HepG2 (cell line): ENCODE measurements around the gene FNDC3B. TPM values are rescaled to one million over a fixed set of nuclear protein-coding genes. Genes with fewer than 3 reads are reported as not detected.
A peak's percentile ranks its signal among the peaks of the same experiment; 100 is the strongest.

Source experiments
- ATAC-seq: fragments of 200-7000 bp; cut with Tn5 transposase; 3 replicates; pipeline ENCODE4 v1.9.1; 2020; ENCODE audit warnings: mild to moderate bottlenecking, moderate library complexity
- BruUV-seq: library from RNA; stranded (reverse); fragments of 400-500 nt; replicated peaks from 2 replicates; lab custom pipeline; 2021; lab: Mats Ljungman, UMichigan
- CTCF ChIA-PET: fragments of 300-600 bp; formaldehyde crosslinking; extraction: SDS; loops from one replicate; lab custom pipeline; 2021; ENCODE audit warnings: low total read pairs, inconsistent platforms, low intra/inter-chr PET ratio; lab: Yijun Ruan, JAX
- POLR2A ChIA-PET: fragments of 350-600 bp; sonication (Branson Sonifier 250); formaldehyde crosslinking; loops from one replicate; lab custom pipeline; 2020; ENCODE audit warnings: antibody characterized with exemption, inconsistent platforms; lab: Yijun Ruan, JAX
- DNase-seq: peaks from one replicate; pipeline ENCODE4 v3.0.0-alpha.2; 2015; ENCODE audit warnings: low spot score
- FAIRE-seq: peaks from 3 replicates; lab custom pipeline; 2011; peaks lifted over from hg19 to GRCh38; lab: Jason Lieb, UNC
- H2AFZ ChIP-seq: one replicate; pipeline ENCODE4 v1.6.1; 2011; ENCODE audit warnings: low read length, inconsistent platforms
- H3K27ac ChIP-seq: fragments of 300-600 bp; 3 replicates; pipeline ENCODE4 v1.8.0; 2011; ENCODE audit warnings: mixed run types, mild to moderate bottlenecking, mixed read lengths, low read length, inconsistent platforms; ENCODE audit not compliant: insufficient read depth; ENCODE audit errors: extremely low read length
- H3K27me3 ChIP-seq, 2 experiments: fragments of 200-600 bp in 1 of 2; 2 replicates in 1 of 2; 3 replicates in 1 of 2; pipeline versions ENCODE4 v1.6.0 to v1.8.0; 2011; ENCODE audit warnings: low read length in 2 of 2, mild to moderate bottlenecking in 2 of 2, moderate library complexity in 2 of 2, inconsistent platforms in 1 of 2; ENCODE audit not compliant: insufficient read depth in 2 of 2, control insufficient read depth in 1 of 2
- H3K36me3 ChIP-seq, 2 experiments: fragments of 200-600 bp in 1 of 2; replicated peaks in 1 of 2; 2 replicates in 1 of 2; 3 replicates in 1 of 2; pipeline versions ENCODE4 v1.5.1 to v1.8.0; 2011; ENCODE audit warnings: low read length in 2 of 2, inconsistent platforms in 1 of 2; ENCODE audit not compliant: insufficient read depth in 2 of 2, control insufficient read depth in 1 of 2
- H3K4me1 ChIP-seq: 2 replicates; pipeline ENCODE4 v1.5.1; 2012; ENCODE audit warnings: low read length, inconsistent platforms; ENCODE audit not compliant: insufficient read depth
- H3K4me2 ChIP-seq: 2 replicates; pipeline ENCODE4 v1.6.0; 2011; ENCODE audit warnings: low read depth, low read length, inconsistent platforms
- H3K4me3 ChIP-seq, 3 experiments: fragments of 200-600 bp in 1 of 3; sonication (generic), shearing (Covaris generic) in 1 of 3; replicated peaks in 1 of 3; 2 replicates each; pipeline ENCODE4 v1.5.1; 2011 to 2016; ENCODE audit warnings: low read length in 3 of 3, inconsistent platforms in 2 of 3, low read depth in 2 of 3, mild to moderate bottlenecking in 2 of 3, control low read depth in 1 of 3, mixed read lengths in 1 of 3; ENCODE audit not compliant: insufficient read depth in 1 of 3
- H3K79me2 ChIP-seq: one replicate; pipeline ENCODE4 v1.6.1; 2011; ENCODE audit warnings: low read length, inconsistent platforms; ENCODE audit not compliant: insufficient read depth
- H3K9ac ChIP-seq: 2 replicates; pipeline ENCODE4 v1.6.0; 2011; ENCODE audit warnings: mild to moderate bottlenecking, low read depth, low read length, inconsistent platforms; ENCODE audit not compliant: insufficient read depth
- H3K9me3 ChIP-seq: 2 replicates; pipeline ENCODE4 v1.5.1; 2012; ENCODE audit warnings: mild to moderate bottlenecking, low read length
- H4K20me1 ChIP-seq: 2 replicates; pipeline ENCODE4 v1.6.0; 2011; ENCODE audit warnings: inconsistent platforms, mild to moderate bottlenecking, low read length, moderate library complexity; ENCODE audit not compliant: insufficient read depth
- ATF5 ChIP-seq: sonication (generic); formaldehyde crosslinking; IDR thresholded peaks from 2 replicates; pipeline ENCODE4 v1.4.0; 2020; ENCODE audit warnings: mild to moderate bottlenecking, low read depth, missing genetic modification reagents
- ATF7-NPFF ChIP-seq: sonication (generic); formaldehyde crosslinking; IDR thresholded peaks from 2 replicates; pipeline ENCODE4 v1.8.1; 2023; ENCODE audit warnings: mild to moderate bottlenecking, low read depth, missing genetic modification reagents, moderate library complexity
- CSRNP2 ChIP-seq: sonication (generic); formaldehyde crosslinking; conservative IDR thresholded peaks from 2 replicates; pipeline ENCODE4 v1.8.0; 2022; ENCODE audit warnings: low read depth, missing genetic modification reagents
- HNRNPLL ChIP-seq: fragments of 200-400 bp; formaldehyde crosslinking; IDR thresholded peaks from 2 replicates; pipeline ENCODE4 v1.6.1; 2017; ENCODE audit warnings: mild to moderate bottlenecking, low read depth, low read length; ENCODE audit not compliant: poor library complexity, severe bottlenecking
- MATR3 ChIP-seq: sonication (generic); formaldehyde crosslinking; IDR thresholded peaks from 2 replicates; pipeline ENCODE4 v1.4.0; 2020; ENCODE audit warnings: missing genetic modification reagents
- MBD4 ChIP-seq: IDR thresholded peaks from 2 replicates; pipeline ENCODE4 v1.6.1; 2012; ENCODE audit warnings: low read length, inconsistent platforms, borderline replicate concordance
- ONECUT2 ChIP-seq: sonication (generic); formaldehyde crosslinking; IDR thresholded peaks from 2 replicates; pipeline ENCODE4 v1.4.0; 2020; ENCODE audit warnings: missing genetic modification reagents
- POLR2A ChIP-seq, 2 experiments: IDR thresholded peaks; 2 replicates each; pipeline ENCODE4 v1.6.1; 2011; ENCODE audit warnings: low read depth in 2 of 2, low read length in 2 of 2, mild to moderate bottlenecking in 1 of 2, moderate library complexity in 1 of 2; ENCODE audit not compliant: insufficient read depth in 1 of 2
- RBM22 ChIP-seq: fragments of 200-400 bp; formaldehyde crosslinking; optimal IDR thresholded peaks from 2 replicates; pipeline ENCODE3; 2017; ENCODE audit warnings: mild to moderate bottlenecking, low read length, moderate library complexity
- REL ChIP-seq: sonication (generic); formaldehyde crosslinking; conservative IDR thresholded peaks from 2 replicates; pipeline ENCODE4 v1.8.0; 2022; ENCODE audit warnings: mild to moderate bottlenecking, missing genetic modification reagents, moderate library complexity
- SSRP1 ChIP-seq: IDR thresholded peaks from 2 replicates; pipeline ENCODE4 v1.6.1; 2016; ENCODE audit warnings: control low read depth
- ZBTB7A ChIP-seq: sonication (generic); formaldehyde crosslinking; IDR thresholded peaks from 2 replicates; pipeline ENCODE4 v1.8.0; 2022; ENCODE audit warnings: mild to moderate bottlenecking, missing genetic modification reagents
- ZNF232 ChIP-seq: sonication (generic); formaldehyde crosslinking; IDR thresholded peaks from 2 replicates; pipeline ENCODE4 v1.4.0; 2020; ENCODE audit warnings: missing genetic modification reagents, borderline replicate concordance
- ZNF484 ChIP-seq: sonication (generic); formaldehyde crosslinking; IDR thresholded peaks from 2 replicates; pipeline ENCODE4 v1.5.1; 2020; ENCODE audit warnings: mild to moderate bottlenecking, low read depth, missing genetic modification reagents, borderline replicate concordance
- ZNF780A ChIP-seq: sonication (generic); formaldehyde crosslinking; IDR thresholded peaks from 2 replicates; pipeline ENCODE4 v1.8.0; 2022; ENCODE audit warnings: mild to moderate bottlenecking, missing genetic modification reagents, moderate library complexity
- WGBS: methylation state at CpG from one replicate; pipeline ENCODE4 v1.1.6; 2017; ENCODE audit warnings: low lambda C conversion rate; 5-methylcytosine and 5-hydroxymethylcytosine counted together
- in situ Hi-C: cut with HindIII; loops from 2 replicates; pipeline ENCODE4 v1.10.0; 2017; ENCODE audit warnings: low pct_unique_long_range_greater_than_20kb; ENCODE audit not compliant: extremely low pct_ligation_motif_present
- intact Hi-C: fragments of 100-400 bp; cut with micrococcal nuclease; formaldehyde crosslinking; loops from one replicate; pipeline ENCODE4 v1.10.0; 2022; ENCODE audit not compliant: unreplicated experiment
- polyA plus RNA-seq, 8 experiments: library from polyadenylated mRNA; depleted of rRNA in 3 of 8; stranded (reverse) in 7 of 8; unstranded in 1 of 8; fragments of >200 nt; fragmentation: Illumina TruSeq in 4 of 8; extraction: Trizol in 4 of 8; gene quantifications; 2 replicates each; pipeline versions ENCODE4 v1.2.1 to v1.2.3, GENCODE V29; 2011 to 2016; ENCODE audit warnings: low read depth in 4 of 8, missing spikeins in 1 of 8, mixed read lengths in 1 of 8; ENCODE audit not compliant: insufficient read depth in 1 of 8
- total RNA-seq, 5 experiments: library from RNA; depleted of rRNA; stranded (reverse); fragments of >200 nt; fragmentation: Illumina TruSeq; extraction: Trizol; gene quantifications; 2 replicates each; pipeline ENCODE4 v1.2.3, GENCODE V29; 2016; ENCODE audit warnings: low read depth in 1 of 5
- TF ChIP-seq, protein P1 (sequence below): sonication (generic); formaldehyde crosslinking; IDR thresholded peaks from 2 replicates; pipeline ENCODE4 v1.4.0; 2020; ENCODE audit warnings: low read depth, missing genetic modification reagents
- TF ChIP-seq, protein P2 (sequence below): sonication (generic); formaldehyde crosslinking; conservative IDR thresholded peaks from 2 replicates; pipeline ENCODE4 v1.8.0; 2022; ENCODE audit warnings: mild to moderate bottlenecking, moderate library complexity, missing genetic modification reagents

Gene FNDC3B
- total and polyA plus RNA-seq, 2 of the 13 experiments (the other 11 are each of a cell fraction or from before 2014, with no cell fraction given), result 74.8 to 103 TPM

DNA sequence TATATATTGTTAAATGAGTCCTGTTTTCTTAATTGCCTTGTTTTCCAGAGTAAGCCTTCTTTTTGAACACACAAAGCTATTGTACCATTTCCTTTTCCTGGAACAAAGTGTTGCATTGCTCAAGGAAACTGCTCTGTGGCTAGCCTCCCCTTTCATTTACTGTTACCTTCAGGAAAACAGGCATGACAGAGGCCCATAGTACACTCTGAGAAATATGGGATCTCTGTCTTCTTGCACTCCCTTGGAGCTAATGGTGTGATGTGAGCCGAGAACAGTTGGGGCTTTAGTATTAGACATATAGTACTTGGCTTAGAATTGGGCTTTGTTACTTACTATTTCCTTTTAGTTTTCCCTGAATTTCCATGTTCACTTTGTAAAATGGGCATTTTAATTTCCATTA is 215.2 kb downstream of the FNDC3B start:
- 0 out of 3 replicates have a peak, but pooled peaks have one; percentile 5 for ATAC-seq
- Histone ChIP-seq H3K9ac (no peak overlapping the region), H3K9me3 (no peaks in the 10 kb centered on the region), H3K27ac (no peak overlapping the region), H3K4me1 (peaks cover 75% of the 10 kb centered on the region), H3K79me2 (peaks cover 78% of the 10 kb centered on the region), H3K4me3 (no peak overlapping the region), H4K20me1 (peaks cover 98% of the 10 kb centered on the region), H3K36me3 (peaks cover 20 to 81% of the 10 kb centered on the region in 2 experiments), H3K4me2 (no peak overlapping the region), H3K27me3 (no peaks in the 10 kb centered on the region), H2AFZ (no peak overlapping the region)
- no TSS peak for BruUV-seq
- WGBS, result 86% methylated on average over 1 of the region's 1 CpG
- DNase-seq, result no peak
- ChIA-PET POLR2A (no interaction called here), CTCF (no interaction called here)
- in situ Hi-C loops (no loop called here), intact Hi-C loops (no loop called here)
- TF ChIP-seq REL (CRISPR knock-in tag), result no peak
- peak in 1 of 2 experiments; percentile 22; a peak in 1 of 4 replicates for TF ChIP-seq POLR2A (IDR thresholded peaks at IDR 0.05; ENCODE audit: insufficient read depth in 1 of 2, low read depth in 2 of 2, low read length in 2 of 2)
- TF ChIP-seq HNRNPLL, result no peak
- TF ChIP-seq MBD4, result peak; percentile 48; the same call in 1 of the 2 replicates
- peak; percentile 97 for TF ChIP-seq RBM22
- no peak for TF ChIP-seq ZNF484
- no peak for TF ChIP-seq MATR3
- no peak for TF ChIP-seq ATF5 (CRISPR knock-in tag)
- TF ChIP-seq SSRP1, result 0 out of 2 replicates have a peak, but pooled peaks have one; percentile 26
- TF ChIP-seq ZBTB7A (CRISPR knock-in tag), result no peak
- TF ChIP-seq, protein P1, sequence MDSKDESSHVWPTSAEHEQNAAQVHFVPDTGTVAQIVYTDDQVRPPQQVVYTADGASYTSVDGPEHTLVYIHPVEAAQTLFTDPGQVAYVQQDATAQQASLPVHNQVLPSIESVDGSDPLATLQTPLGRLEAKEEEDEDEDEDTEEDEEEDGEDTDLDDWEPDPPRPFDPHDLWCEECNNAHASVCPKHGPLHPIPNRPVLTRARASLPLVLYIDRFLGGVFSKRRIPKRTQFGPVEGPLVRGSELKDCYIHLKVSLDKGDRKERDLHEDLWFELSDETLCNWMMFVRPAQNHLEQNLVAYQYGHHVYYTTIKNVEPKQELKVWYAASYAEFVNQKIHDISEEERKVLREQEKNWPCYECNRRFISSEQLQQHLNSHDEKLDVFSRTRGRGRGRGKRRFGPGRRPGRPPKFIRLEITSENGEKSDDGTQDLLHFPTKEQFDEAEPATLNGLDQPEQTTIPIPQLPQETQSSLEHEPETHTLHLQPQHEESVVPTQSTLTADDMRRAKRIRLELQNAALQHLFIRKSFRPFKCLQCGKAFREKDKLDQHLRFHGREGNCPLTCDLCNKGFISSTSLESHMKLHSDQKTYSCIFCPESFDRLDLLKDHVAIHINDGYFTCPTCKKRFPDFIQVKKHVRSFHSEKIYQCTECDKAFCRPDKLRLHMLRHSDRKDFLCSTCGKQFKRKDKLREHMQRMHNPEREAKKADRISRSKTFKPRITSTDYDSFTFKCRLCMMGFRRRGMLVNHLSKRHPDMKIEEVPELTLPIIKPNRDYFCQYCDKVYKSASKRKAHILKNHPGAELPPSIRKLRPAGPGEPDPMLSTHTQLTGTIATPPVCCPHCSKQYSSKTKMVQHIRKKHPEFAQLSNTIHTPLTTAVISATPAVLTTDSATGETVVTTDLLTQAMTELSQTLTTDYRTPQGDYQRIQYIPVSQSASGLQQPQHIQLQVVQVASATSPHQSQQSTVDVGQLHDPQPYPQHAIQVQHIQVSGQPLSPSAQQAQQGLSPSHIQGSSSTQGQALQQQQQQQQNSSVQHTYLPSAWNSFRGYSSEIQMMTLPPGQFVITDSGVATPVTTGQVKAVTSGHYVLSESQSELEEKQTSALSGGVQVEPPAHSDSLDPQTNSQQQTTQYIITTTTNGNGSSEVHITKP (CRISPR knock-in tag), result no peak
- no peak for TF ChIP-seq ONECUT2 (CRISPR knock-in tag)
- TF ChIP-seq, protein P2, sequence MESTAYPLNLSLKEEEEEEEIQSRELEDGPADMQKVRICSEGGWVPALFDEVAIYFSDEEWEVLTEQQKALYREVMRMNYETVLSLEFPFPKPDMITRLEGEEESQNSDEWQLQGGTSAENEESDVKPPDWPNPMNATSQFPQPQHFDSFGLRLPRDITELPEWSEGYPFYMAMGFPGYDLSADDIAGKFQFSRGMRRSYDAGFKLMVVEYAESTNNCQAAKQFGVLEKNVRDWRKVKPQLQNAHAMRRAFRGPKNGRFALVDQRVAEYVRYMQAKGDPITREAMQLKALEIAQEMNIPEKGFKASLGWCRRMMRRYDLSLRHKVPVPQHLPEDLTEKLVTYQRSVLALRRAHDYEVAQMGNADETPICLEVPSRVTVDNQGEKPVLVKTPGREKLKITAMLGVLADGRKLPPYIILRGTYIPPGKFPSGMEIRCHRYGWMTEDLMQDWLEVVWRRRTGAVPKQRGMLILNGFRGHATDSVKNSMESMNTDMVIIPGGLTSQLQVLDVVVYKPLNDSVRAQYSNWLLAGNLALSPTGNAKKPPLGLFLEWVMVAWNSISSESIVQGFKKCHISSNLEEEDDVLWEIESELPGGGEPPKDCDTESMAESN (CRISPR knock-in tag), result no peak
- TF ChIP-seq ZNF232 (CRISPR knock-in tag), result no peak
- TF ChIP-seq CSRNP2 (CRISPR knock-in tag), result no peak
- no peak for TF ChIP-seq ATF7-NPFF
- TF ChIP-seq ZNF780A, result no peak
- no peak for FAIRE-seq
